ACC112 (cell line): ENCODE data around the gene CORIN.
"Not testable (repeated sequence)": the region's sequence is repeated elsewhere in the genome, so short reads cannot be mapped to it uniquely, and the experiment has no call there.

Source experiments
- H2AFZ ChIP-seq: fragments of 200-600 bp; sonication (generic); one replicate; pipeline ENCODE4 v1.6.0; 2017; ENCODE audit warnings: antibody characterized with exemption, low read length; ENCODE audit not compliant: unreplicated experiment
- H3K27ac ChIP-seq: fragments of 200-600 bp; sonication (generic); 2 replicates; pipeline ENCODE4 v1.5.1; 2014; ENCODE audit warnings: low read depth, mild to moderate bottlenecking, antibody characterized with exemption, low read length, moderate library complexity
- H3K27me3 ChIP-seq: fragments of 200-600 bp; sonication (generic); 2 replicates; pipeline ENCODE4 v1.6.1; 2014; ENCODE audit warnings: mild to moderate bottlenecking, antibody characterized with exemption, low read length, moderate library complexity, mixed read lengths; ENCODE audit not compliant: insufficient read depth
- H3K36me3 ChIP-seq: fragments of 200-600 bp; sonication (generic); 2 replicates; pipeline ENCODE4 v1.6.1; 2016; ENCODE audit warnings: mild to moderate bottlenecking, antibody characterized with exemption, low read length, moderate library complexity, mixed read lengths; ENCODE audit not compliant: insufficient read depth
- H3K4me1 ChIP-seq: fragments of 200-600 bp; sonication (generic); one replicate; pipeline ENCODE4 v1.6.1; 2016; ENCODE audit warnings: low read length, mixed read lengths; ENCODE audit not compliant: insufficient read depth, unreplicated experiment, control insufficient read depth
- H3K4me3 ChIP-seq: fragments of 200-600 bp; sonication (generic); 2 replicates; pipeline ENCODE4 v1.5.1; 2014; ENCODE audit warnings: mild to moderate bottlenecking, low read depth, low read length
- H3K79me2 ChIP-seq: fragments of 200-600 bp; sonication (generic); one replicate; pipeline ENCODE4 v1.6.0; 2016; ENCODE audit warnings: low read length; ENCODE audit not compliant: control insufficient read depth, unreplicated experiment, insufficient read depth

The CORIN gene

DNA sequence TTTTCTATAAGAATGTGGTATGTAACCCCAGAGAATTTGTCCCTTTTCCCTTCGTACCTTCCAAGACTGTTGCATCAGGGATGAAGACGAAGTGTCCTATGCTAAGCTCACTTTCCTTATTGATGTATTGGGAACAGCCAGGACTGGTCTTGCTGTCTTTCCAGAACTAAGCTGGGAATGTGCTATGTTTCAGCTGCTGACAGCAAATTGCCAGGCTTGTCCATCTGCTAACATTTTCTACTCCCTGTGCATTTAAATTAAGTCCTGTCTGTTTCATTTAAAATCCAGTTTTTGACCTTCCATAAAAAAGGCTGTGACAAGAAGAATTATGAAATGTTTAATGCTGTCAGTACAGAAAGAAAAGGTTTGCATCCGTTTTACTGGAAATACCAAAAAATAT, 264.9 kb downstream of the CORIN start:
- Histone ChIP-seq H2AFZ (no peak overlapping the region), H3K27ac (no peak overlapping the region), H3K36me3 (peaks cover 16% of the 10 kb centered on the region), H3K27me3 (no peaks in the 10 kb centered on the region), H3K4me1 (no peaks in the 10 kb centered on the region), H3K4me3 (no peak overlapping the region), H3K79me2 (no peaks in the 10 kb centered on the region)

DNA sequence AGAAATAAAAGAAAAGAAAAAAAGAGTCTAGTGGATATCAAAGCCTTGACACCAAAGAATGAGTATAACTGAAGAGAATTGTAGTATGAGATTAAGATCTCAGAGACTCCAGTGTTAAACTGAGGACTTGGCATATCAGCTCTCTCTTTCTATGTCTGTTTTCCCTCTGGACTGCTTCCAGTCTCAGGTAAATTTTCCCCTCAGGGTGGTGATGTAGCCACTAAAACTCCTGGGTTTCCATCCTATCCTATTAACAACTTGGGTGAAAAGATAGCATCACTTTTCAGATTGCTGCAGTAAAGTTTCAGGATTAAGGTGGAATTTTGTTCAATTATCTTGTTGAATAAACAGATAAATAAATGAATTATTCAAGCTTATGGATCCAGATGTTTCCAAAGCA, 267.1 kb downstream of the CORIN start:
- H2AFZ ChIP-seq, result no peak overlapping the region
- H3K4me1 ChIP-seq, result peaks cover 3% of the 10 kb centered on the region
- no peaks in the 10 kb centered on the region for H3K79me2 ChIP-seq
- H3K27ac ChIP-seq, result no peak overlapping the region
- no peaks in the 10 kb centered on the region for H3K27me3 ChIP-seq
- no peak overlapping the region for H3K4me3 ChIP-seq
- H3K36me3 ChIP-seq, result peaks cover 11% of the 10 kb centered on the region

DNA sequence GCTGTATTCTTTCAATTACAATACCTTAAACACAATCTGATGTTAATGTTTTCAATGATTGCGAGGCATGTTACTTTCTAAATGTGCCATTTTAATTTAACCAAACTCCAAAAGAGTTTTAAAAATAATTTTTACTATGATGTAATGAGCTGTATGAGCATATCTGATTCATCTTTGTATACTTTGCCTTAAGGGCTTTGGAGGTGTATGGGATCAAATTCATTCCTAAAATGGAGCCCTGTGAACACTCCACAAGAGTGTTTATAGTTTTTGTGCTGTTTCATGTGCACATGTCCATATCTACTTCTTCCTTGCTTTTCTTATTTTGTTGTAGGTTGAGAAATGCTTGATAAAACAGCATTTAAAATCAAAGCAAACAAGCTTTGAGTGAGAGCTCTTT, 270.4 kb downstream of the CORIN start:
- peaks cover 5% of the 10 kb centered on the region for H3K36me3 ChIP-seq
- H3K4me1 ChIP-seq, result peaks cover 12% of the 10 kb centered on the region
- no peak overlapping the region for H3K27ac ChIP-seq
- no peak overlapping the region for H3K4me3 ChIP-seq
- no peaks in the 10 kb centered on the region for H3K27me3 ChIP-seq
- no peak overlapping the region for H2AFZ ChIP-seq
- H3K79me2 ChIP-seq, result no peaks in the 10 kb centered on the region

DNA sequence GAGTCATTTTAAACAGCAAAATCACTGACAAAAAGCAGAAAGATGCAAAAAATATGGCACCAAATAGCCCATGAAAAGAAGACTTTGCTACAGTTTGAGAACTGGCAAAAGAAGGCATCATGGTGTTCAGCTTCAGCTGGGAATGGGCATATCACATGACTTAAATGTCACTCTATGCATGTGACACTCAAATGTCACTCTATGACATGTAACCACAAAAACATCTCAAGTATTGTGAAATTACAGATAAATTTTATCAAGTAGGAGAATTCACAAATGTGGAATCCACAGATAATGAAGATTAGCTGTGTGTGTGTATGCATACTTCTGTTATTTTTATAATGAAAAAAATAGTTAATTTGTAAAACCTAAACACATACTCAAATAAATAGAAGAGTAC, 270.9 kb downstream of the CORIN start:
- peaks cover 12% of the 10 kb centered on the region for H3K4me1 ChIP-seq
- H3K36me3 ChIP-seq, result peaks cover 5% of the 10 kb centered on the region
- H2AFZ ChIP-seq, result no peak overlapping the region
- no peak overlapping the region for H3K4me3 ChIP-seq
- H3K79me2 ChIP-seq, result no peaks in the 10 kb centered on the region
- H3K27me3 ChIP-seq, result no peaks in the 10 kb centered on the region
- no peak overlapping the region for H3K27ac ChIP-seq

DNA sequence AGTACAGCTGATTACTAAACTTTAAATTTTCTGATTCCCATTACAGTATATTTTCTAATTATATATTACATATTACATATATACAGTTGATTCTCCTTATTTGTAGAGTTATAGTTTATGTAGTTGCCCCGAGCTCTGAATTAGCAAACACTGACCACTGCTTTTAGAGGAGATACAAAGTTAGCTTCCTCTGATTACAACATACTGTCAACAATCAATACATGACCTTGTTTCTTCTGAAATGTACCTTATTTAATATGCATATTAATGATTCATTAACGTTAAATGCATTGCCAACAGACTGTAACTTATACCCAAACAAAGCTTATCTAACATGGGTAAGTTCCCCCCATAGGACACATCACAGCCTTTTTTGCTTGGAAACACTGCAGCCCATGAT, 271.3 kb downstream of the CORIN start:
- no peak overlapping the region for H3K27ac ChIP-seq
- peaks cover 5% of the 10 kb centered on the region for H3K36me3 ChIP-seq
- peaks cover 12% of the 10 kb centered on the region for H3K4me1 ChIP-seq
- no peaks in the 10 kb centered on the region for H3K79me2 ChIP-seq
- H3K27me3 ChIP-seq, result no peaks in the 10 kb centered on the region
- H2AFZ ChIP-seq, result no peak overlapping the region
- no peak overlapping the region for H3K4me3 ChIP-seq

DNA sequence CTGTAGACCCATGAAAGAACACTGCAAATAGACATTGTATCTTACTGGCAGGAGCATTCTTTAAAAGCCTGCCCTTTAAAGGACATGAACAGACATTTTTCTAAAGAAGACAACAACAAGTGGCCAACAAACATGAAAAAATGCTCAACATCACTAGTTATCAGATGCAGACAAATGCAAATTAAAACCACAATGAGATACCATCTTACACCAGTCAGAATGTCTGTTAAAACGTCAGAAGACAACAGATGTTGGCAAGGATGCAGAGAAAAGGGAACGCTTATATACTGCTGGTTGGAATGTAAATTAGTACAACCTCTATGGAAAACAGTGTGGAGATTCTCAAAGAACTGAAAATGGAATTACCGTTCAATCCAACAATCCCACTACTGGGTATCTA, 275.6 kb downstream of the CORIN start:
- H3K27me3 ChIP-seq, result no peaks in the 10 kb centered on the region
- H3K4me1 ChIP-seq, result peaks cover 12% of the 10 kb centered on the region
- H2AFZ ChIP-seq, result no peak overlapping the region
- H3K27ac ChIP-seq, result no peak overlapping the region
- peaks cover 2% of the 10 kb centered on the region for H3K36me3 ChIP-seq
- no peak overlapping the region for H3K4me3 ChIP-seq
- H3K79me2 ChIP-seq, result no peaks in the 10 kb centered on the region

DNA sequence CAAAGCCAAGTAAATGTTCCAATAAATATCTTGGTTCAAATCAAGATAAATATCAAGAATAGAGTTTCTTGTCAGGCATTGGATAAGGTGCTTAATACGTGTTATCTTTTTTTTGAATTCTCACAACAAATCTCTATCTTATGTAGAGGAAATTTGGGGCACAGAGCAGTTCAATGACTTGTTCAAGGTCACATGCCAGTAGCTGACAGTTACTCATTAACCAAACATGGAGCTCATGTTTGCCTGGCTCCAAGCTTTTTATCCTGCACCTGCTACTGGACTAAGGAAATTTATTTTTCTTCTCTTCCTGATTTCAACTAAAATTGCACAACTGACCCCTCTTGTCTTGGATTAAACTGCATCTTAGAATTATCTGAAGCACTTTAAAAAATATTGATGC, 276.5 kb downstream of the CORIN start:
- Histone ChIP-seq H3K4me3 (no peak overlapping the region), H3K4me1 (peaks cover 12% of the 10 kb centered on the region), H3K79me2 (no peaks in the 10 kb centered on the region), H3K27ac (no peak overlapping the region), H3K27me3 (no peaks in the 10 kb centered on the region), H2AFZ (no peak overlapping the region), H3K36me3 (peaks cover 2% of the 10 kb centered on the region)

DNA sequence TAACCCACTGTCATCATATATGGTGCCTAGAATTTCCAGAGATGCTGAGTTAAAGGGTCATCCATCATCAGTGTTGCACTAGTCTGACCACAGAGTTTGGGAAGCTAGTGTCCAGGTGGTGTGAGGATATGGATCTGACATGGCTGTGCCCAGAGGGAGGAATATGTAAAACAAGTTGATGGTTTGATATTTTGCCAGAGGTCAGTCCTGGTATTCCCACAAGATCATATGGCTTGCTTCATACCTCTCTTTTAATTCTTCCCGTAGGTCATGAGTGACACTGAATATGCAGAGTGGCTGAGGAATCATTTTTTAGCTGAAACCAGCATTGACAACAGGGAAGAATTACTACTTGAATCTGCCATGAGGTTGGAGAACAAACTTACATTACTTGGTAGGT, 277.2 kb downstream of the CORIN start:
- no peaks in the 10 kb centered on the region for H3K27me3 ChIP-seq
- H3K27ac ChIP-seq, result no peak overlapping the region
- H2AFZ ChIP-seq, result no peak overlapping the region
- H3K79me2 ChIP-seq, result no peaks in the 10 kb centered on the region
- H3K4me1 ChIP-seq, result peaks cover 8% of the 10 kb centered on the region
- no peaks in the 10 kb centered on the region; the same call in none of the 2 replicates for H3K36me3 ChIP-seq
- no peak overlapping the region for H3K4me3 ChIP-seq

DNA sequence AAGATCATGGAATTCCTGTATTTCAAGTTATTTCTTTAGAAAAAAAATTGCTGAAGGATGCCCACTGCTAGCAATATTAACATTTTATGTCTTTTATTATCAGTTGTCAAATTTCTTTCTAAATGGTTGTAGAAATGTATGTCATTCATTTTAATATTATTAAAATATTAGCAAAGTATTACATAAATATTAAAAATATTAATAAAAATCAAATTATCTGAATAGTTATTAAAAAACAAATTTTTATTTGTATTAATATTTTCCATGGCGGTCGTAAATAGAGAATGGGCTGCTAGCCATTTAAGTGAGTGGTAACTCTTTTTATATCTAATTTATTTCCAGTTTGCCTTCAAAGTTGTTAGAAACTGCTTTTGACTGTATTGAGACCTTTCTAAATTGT, 280.6 kb downstream of the CORIN start:
- H3K79me2 ChIP-seq, result no peaks in the 10 kb centered on the region
- H3K36me3 ChIP-seq, result peaks cover 16% of the 10 kb centered on the region
- no peaks in the 10 kb centered on the region for H3K4me1 ChIP-seq
- no peak overlapping the region for H2AFZ ChIP-seq
- H3K4me3 ChIP-seq, result no peak overlapping the region
- no peaks in the 10 kb centered on the region for H3K27me3 ChIP-seq
- no peak overlapping the region for H3K27ac ChIP-seq

DNA sequence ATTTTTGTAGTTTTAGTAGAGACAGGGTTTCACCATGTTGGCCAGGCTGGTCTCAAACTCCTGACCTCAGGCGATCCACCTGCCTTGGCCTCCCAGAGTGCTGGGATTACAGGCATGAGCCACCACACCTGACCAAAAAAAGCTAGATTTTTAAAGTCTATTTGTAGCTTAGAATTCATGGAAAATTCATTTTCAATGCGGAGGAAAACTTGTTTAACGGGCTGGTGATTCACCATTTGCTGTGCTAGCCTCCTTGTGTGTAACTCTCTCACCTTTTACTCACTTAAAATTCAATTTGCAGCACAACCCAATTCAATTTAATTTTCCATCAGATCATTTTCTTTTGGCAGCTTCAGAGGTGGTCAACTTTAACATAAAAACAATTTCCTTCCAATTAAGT, 281.9 kb downstream of the CORIN start:
- not testable (repeated sequence) for H3K27me3 ChIP-seq, H3K4me1 ChIP-seq, H3K27ac ChIP-seq, H2AFZ ChIP-seq, H3K4me3 ChIP-seq, H3K79me2 ChIP-seq
- peaks cover 16% of the 10 kb centered on the region for H3K36me3 ChIP-seq

DNA sequence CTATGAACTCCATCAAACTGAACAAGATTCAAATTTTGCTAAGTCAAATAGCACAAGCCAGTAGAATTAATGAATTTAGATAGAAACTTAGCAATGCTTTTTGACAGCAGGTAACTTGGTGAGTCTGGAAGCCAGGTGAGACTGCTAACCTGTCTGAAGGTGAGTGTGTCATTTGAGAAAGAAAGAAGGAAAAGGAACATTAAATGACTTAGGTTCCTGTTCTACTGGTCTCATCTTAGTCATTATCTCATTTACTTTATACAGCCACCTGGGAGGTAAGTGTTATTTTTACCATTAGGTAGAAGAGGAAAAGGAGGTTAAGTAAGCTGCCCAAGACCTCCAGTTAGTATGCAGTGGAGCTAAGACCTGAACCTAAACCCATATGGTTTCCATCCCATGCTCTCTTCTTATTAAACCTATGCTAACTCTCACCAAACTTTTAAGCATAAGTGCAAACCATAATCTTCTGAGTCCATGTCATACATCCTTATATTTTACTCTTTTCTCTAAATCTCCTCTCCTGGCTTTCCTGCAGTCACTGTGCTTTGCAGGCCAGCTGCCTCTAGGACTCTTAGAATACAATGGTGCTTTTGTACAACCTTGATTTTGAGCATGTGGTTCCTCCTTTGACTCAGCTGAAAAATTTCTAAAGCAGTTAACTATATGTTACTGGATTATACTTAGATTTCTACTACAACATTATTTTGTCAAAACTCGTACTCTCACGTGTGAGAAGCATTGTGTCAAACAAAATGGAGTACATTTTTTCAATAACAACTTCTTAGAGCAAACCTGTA, 284.3 kb downstream of the CORIN start:
- Histone ChIP-seq H3K79me2 (no peaks in the 10 kb centered on the region), H3K4me1 (peaks cover 7% of the 10 kb centered on the region), H3K27ac (no peak overlapping the region), H3K36me3 (peaks cover 26% of the 10 kb centered on the region), H3K4me3 (no peak overlapping the region), H2AFZ (no peak overlapping the region), H3K27me3 (no peaks in the 10 kb centered on the region)
